Ovary (tissue), 3 donors: ENCODE data around the gene CD40.

ENCODE experiments used
- POLR2A ChIP-seq: fragments of 450-650 bp; IDR thresholded peaks from one replicate; pipeline ENCODE4 v1.6.1; 2017; ENCODE audit warnings: antibody characterized with exemption, mild to moderate bottlenecking, moderate library complexity
- TF ChIP-seq, protein P1 (sequence below), 3 donors: fragments of 450-650 bp in 2 of 3; fragments of 200-600 bp in 1 of 3; IDR thresholded peaks; one replicate each; pipeline versions ENCODE4 v1.5.1 to v1.8.0; 2016 to 2022; ENCODE audit warnings: antibody characterized with exemption in 3 of 3, mild to moderate bottlenecking in 1 of 3
- donor health status: DM: no; HTN: no; CAD: no.

DNA sequence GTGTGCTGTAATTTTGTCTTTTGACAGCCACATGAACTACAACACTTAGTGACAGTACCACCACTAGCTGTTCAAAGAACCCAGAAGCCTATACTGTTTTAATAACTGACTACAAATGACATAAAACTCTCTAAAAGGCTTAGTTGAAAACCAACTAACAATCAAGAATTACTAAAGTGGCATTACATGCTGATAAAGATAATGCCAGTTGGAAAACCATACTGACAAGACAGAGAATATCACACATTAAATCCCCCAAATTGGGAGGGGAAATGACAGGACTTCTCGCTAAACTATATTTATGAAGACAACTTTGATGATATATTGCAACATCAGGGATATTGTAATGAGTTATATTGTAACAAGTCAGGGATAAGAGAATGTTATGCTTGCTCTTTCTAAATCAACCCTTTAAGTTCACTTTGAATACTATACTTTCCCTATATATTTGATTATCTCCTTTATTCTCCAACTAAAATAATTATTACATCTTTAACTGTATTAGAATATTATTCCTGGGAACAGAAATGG, 34.5 kb upstream of the CD40 start:
- TF ChIP-seq, protein P1, sequence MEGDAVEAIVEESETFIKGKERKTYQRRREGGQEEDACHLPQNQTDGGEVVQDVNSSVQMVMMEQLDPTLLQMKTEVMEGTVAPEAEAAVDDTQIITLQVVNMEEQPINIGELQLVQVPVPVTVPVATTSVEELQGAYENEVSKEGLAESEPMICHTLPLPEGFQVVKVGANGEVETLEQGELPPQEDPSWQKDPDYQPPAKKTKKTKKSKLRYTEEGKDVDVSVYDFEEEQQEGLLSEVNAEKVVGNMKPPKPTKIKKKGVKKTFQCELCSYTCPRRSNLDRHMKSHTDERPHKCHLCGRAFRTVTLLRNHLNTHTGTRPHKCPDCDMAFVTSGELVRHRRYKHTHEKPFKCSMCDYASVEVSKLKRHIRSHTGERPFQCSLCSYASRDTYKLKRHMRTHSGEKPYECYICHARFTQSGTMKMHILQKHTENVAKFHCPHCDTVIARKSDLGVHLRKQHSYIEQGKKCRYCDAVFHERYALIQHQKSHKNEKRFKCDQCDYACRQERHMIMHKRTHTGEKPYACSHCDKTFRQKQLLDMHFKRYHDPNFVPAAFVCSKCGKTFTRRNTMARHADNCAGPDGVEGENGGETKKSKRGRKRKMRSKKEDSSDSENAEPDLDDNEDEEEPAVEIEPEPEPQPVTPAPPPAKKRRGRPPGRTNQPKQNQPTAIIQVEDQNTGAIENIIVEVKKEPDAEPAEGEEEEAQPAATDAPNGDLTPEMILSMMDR (IDR thresholded peaks at IDR 0.05) = no peak
- no peak for TF ChIP-seq POLR2A
